Measurements from ENCODE around the gene GMPPB.

Gene GMPPB

GRCh38 chr3:49727924-49728361 is 4.2 kb upstream of the GMPPB start:
- DNase-seq (ENCODE audit: low spot score): no peak

GRCh38 chr3:49727154-49727923 is 3.6 kb upstream of the GMPPB start:
- DNase-seq (ENCODE audit: low spot score): no peak

GRCh38 chr3:49725906-49726681 is 2.3 kb upstream of the GMPPB start:
- no peak for DNase-seq (ENCODE audit: low spot score)

GRCh38 chr3:49724586-49724985 is 835 bp upstream of the GMPPB start:
- DNase-seq (ENCODE audit: low spot score): no peak

GRCh38 chr3:49723296-49723627 is 489 bp downstream of the GMPPB start:
- peak; percentile 50 for DNase-seq (ENCODE audit: low spot score)

GRCh38 chr3:49722896-49723295 is 855 bp downstream of the GMPPB start:
- DNase-seq (ENCODE audit: low spot score): no peak

- no peak for DNase-seq (ENCODE audit: low spot score)
Observed at GRCh38 chr3:49721896-49722781, 1.6 kb downstream of the GMPPB start.

- DNase-seq (ENCODE audit: low spot score): no peak
Observed at GRCh38 chr3:49721596-49721895, 2.2 kb downstream of the GMPPB start.

- no peak for DNase-seq (ENCODE audit: low spot score)
Observed at GRCh38 chr3:49720855-49721595, 2.7 kb downstream of the GMPPB start.

GRCh38 chr3:49719214-49719884 is 4.4 kb downstream of the GMPPB start, which contains the start of gene AMIGO3:
Gene AMIGO3 (minus strand): TSS chr3:49719684. CDS start chr3:49719465, 219 bp downstream.
- peak; percentile 97 for DNase-seq (ENCODE audit: low spot score)

- no peak for DNase-seq (ENCODE audit: low spot score)
Observed at GRCh38 chr3:49718858-49719213, 4.9 kb downstream of the GMPPB start.

- no peak for DNase-seq (ENCODE audit: low spot score)
Observed at GRCh38 chr3:49717959-49718857, 5.5 kb downstream of the GMPPB start.

GRCh38 chr3:49717211-49717958 is 6.4 kb downstream of the GMPPB start:
- DNase-seq (ENCODE audit: low spot score): no peak

GRCh38 chr3:49716691-49717210 is 7.0 kb downstream of the GMPPB start:
- DNase-seq (ENCODE audit: low spot score): no peak

- DNase-seq (ENCODE audit: low spot score): no peak
Observed at GRCh38 chr3:49716169-49716568, 7.6 kb downstream of the GMPPB start.

GRCh38 chr3:49715611-49716121 is 8.1 kb downstream of the GMPPB start:
- no peak for DNase-seq (ENCODE audit: low spot score)

- DNase-seq (ENCODE audit: low spot score): no peak
Observed at GRCh38 chr3:49714728-49715550, 8.8 kb downstream of the GMPPB start.

Measured in iPS-NIHi11 (cell line).